ENCODE data around the gene PIKFYVE.
"Not testable (repeated sequence)": the region's sequence is repeated elsewhere in the genome, so short reads cannot be mapped to it uniquely, and the experiment has no call there.

PIKFYVE gene

DNA sequence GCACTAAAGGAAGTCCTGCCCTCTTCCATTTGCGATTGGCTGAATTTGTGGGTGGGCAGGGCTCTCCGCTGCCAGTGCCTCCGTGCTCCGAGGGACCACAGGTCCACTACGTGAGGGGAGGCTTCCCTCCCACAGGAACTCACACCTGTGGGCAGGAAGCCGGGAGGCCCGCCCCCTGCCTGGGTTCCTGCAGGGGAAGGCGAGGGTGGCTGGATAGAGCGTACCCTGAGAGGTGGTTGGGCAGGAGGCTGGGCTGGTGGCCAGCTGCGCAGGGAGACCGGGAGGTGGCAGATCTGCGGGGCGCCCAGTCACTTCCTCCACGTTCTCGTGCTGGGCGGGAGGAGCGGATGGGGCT, 93.6 kb downstream of the PIKFYVE start:
- DNase-seq = no peak

DNA sequence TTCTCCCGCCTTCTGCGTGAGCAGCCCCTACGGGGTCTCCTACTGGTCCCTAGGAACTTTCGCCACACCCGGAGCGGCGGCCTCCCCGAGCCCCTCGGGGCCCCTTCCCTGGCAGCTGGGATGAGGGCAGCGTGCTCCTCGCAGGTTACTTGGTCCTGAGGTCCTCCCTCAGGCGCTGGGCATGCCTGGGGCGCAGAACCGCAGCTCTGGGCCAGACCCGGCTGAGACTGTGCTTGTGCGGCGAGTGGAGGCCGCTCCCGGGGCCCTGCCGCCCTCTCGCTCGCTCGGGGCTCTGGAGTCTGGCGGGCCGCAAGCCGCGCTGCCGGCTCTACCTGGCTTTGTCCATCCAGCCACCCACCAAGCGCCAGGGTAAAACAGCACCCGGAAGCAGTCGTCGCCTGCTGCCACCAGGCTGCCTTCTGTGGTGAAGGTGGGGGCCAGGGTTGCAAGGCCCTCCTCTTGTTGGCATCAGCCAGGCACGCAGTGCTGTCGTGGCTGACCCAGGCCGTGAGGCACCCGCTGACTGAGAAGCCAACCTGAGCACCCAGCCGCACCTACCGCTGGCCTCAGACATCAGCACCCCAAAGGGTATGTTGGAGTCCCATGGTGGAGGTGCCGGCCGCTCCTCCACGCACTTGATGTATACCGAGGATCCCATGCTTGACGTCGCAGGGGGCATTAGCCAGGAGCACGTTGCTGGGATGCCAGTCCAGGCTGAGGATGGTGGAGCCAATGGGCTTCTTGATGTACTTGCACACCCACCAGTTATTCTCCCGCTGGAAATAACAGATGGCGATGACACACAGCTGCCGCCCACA, 94.4 kb downstream of the PIKFYVE start:
- no peak for DNase-seq

DNA sequence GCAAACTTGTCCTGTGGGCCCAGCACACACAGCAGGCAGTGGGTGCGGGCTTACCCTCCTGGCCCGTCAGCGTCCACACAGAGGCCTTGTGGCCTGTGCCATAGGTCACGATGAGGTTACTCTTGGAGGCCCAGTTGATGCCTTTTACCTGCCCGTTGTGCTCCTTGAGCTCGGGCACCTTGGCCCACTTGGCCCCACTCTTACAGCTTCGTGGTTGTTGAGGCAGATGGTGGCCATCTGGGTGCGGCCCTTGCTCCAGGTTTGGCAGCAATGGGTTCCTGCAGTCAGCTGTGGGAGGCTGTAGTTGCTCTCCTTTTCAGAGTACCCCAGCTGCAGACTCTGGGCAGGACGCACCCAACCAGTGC, 95.0 kb downstream of the PIKFYVE start:
- DNase-seq = peak in 1 of 51 donors; percentile 9

DNA sequence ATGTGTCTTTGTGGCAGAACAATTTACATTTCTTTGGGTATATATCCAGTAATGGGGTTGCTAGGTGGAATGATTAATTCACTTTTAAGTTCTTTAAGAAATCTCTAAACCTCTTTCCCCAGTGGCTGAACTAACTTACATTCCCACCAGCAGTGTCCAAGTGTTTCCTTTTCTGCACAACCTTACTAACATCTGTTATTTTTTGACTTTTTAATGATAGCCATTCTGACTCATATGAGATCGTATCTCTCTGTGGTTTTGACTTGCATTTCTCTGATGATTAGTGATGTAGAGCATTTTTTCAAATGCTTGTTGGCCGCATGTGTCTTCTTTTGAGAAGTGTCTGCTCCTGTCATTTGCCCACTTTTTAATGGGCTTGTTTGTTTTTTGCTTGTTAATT, 97.4 kb downstream of the PIKFYVE start:
- DNase-seq = no peak

DNA sequence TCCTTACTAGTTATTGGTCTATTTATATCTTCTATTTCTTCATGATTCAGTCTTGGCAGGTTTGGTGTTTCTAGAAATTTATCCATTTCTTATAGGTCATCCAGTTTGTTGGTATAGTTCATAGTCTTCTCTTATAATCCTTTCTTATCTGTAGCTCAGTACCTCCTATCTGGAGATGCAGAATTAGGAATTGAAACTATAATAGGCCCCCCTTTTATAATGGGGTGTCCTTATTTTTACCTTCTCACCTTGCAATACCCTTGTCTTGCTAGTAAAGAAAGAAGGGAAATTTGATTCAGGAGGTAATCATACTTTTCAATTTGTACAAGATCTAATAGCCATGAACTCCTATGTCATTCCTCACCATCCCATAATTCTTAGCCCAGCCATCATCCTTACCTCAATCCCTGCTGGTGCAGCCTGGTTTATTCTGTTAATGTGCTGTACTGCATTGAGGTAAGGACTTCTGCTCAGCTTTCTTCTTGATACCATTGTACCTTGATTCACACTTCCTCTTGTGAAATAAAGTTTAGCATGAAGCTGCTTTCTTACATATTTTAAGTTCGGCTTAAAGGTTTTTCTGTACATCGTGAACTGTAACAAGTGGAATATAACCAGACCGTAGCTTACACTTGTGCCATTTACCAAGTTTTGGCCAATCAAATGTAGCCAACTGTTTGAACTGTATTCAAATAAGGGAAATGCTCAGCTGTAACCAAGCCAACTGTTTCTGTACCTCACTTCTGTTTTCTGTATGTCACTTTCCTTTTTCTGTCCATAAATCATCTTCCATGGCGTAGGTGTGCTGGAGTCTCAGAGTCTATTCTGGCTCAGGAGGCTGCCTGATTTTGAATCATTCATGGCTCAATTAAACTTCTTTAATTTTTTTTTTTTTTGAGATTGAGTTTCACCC, 100.4 kb downstream of the PIKFYVE start:
- no peak for DNase-seq

DNA sequence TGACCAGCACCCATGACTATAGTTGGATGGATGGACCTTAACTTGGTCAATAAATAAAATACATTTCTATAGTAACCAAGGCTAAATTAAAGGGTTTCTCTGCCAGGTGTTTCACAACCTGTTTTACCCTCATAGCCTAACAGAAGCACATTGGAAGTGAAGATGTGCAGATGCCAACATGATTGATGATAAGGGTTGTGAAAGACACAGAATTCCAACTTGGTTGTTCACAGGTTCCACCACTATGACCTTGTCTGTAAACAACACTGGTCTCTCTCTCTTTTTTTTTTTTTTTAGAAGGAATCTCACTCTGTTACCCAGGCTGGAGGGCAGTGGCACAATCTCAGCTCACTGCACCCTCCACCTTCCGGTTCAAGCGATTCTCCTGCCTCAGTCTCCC, 103.0 kb downstream of the PIKFYVE start:
- no peak for DNase-seq

DNA sequence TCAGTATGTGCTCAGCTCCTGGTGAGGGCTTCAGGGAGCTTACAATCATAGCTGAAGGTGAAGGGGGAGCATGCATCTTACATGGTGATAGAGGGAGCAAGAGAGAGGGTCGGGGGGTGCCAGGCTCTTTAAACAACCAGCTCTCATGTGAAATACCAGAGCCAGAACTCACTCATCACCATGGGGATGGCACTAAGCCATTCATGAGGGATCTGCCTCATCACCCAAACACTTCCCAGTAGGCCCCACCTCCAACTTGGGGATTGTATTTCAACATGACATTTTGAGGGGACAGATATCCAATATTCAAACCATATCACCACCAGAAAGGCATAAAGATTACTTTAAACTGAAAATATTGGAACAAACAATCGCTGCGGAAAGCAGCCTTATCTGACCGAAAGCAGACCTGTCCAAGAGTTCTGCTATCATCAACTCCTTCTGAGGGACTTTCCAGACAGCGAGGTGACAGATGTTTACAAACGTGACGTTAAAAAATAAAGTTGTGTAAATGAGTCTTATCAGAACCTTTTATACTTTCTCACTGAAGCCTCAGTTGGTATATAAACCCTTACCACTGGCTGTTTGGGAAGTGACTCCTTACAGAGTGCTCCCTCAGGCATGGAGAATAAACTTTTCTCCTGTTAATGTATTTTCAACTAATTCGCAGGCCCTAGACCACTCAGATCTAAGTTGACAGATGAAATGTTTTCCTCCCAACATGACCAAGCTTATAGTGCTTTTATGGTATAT, 105.0 kb downstream of the PIKFYVE start:
- no peak for DNase-seq

DNA sequence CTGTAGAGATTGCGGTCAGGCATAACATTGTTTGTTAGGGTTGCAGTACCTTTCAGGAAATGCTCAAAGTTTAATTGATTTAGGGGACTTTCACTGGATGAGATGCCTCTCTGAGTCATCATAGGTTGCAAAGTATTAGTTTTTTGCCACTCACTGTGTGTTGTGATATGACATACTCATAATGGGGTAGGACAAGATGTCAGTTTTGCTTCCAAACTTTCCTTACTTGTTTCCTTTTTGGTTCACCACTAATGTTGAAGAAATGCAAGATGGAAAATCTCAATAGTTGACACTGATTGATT, 105.5 kb downstream of the PIKFYVE start:
- DNase-seq = no peak

DNA sequence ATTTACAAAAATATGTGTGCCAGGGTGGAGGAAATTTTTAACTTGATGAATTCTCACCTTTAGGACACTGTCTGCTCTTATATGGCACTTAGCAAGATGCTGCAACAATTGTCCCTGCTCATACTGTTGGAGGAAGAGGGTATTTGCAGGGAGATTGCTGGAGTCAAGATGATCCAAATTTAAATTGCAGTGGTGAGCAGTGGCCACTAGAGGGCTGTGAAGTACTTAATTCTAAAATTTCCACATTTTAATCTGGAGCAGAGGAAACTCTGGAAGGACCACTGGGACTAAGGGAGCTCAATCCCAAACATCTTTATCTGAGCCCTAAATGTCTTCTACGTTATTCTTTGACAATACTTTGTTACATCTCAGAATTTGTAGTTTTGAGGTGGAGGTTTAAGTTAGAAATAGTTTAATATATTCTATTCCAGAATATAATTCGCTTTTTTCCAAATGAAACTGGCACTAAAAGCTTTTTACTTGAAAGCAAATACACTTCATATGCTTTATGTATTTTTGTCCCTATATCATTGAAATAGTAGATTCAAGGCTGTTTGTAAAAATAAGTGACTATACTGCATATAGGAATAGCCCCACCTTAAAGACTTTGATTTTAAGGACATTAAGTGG, 107.5 kb downstream of the PIKFYVE start:
- peak in 18 of 51 donors; percentile 1 to 49 (median 10) for DNase-seq

DNA sequence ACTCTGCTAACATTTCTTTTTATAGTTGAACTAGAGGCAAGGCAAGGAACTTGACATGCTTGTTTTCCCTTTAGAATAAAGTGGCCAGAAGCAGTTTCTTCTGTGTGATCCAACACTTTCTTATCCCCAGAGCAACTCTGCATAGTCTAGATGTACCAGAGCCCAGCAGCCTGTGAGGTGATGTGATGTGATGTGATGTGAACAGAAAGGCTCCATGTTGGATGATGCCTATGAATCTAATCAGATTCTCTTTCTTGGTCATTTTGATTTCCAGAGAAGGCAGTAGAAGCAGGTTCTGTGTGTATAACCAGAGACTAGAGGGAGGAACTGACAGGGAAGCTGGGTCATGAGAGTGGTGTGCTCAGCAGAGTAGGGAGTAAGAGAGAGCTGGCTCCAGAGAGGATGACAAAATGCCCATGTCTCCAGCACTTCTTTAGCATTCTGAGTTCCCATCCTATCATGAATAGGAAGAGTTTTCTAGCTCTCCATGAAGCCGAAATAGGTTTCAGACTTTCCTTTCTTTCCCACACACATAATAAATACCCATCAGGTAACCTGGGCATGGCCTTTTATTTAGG, 109.5 kb downstream of the PIKFYVE start:
- DNase-seq = no peak

DNA sequence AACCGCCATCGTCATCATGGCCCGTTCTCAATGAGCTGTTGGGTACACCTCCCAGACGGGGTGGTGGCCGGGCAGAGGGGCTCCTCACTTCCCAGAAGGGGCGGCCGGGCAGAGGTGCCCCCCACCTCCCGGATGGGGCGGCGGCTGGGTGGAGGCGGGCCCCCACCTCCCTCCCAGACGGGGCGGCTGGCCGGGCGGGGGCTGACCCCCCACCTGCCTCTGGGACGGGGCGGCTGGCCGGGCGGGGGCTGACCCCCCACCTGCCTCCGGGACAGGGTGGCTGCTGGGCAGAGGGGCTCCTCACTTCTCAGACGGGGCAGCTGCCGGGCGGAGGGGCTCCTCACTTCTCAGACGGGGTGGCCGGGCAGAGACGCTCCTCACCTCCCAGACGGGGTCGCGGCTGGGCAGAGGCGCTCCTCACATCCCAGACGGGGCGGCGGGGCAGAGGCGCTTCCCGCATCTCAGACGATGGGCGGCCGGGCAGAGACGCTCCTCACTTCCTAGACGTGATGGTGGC, 111.3 kb downstream of the PIKFYVE start:
- not testable (repeated sequence) for DNase-seq

DNA sequence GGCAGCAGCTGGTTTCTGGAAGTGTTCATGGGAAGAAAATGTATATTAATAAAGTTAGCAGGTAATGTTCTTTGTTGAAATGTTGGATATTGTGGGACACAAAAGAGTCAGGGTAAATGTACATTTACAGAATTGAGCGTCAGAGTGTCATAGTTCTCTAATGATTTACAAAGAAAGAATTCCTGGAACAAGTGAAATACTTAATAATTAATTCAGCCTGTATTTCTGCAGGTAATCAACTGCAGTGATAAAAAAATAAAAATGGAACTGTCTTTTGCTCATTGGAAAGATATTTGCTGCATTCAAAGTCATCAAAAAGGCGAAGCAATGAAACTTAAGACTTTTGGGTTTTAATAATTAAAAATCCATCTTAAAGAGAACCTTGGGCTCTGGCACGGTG, 113.1 kb downstream of the PIKFYVE start:
- no peak for DNase-seq

DNA sequence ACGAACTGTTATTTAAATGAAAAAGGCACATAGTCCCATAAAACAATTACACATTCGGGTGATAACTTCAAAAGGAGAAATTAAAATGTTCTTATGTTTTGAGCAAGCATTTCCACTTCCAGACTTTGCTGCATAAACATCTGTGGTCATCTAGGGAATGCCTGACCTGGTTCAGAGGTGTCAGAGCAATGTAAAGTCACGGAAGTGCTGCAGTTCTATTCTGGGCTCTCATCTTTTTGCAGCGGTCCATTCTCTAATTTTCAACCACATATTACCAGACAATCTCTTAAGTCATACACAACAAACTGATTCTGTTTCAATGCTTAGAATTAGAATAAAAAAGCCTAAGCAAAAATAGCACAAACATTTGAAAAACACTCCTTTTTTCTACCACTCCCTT, 118.6 kb downstream of the PIKFYVE start:
- no peak for DNase-seq

DNA sequence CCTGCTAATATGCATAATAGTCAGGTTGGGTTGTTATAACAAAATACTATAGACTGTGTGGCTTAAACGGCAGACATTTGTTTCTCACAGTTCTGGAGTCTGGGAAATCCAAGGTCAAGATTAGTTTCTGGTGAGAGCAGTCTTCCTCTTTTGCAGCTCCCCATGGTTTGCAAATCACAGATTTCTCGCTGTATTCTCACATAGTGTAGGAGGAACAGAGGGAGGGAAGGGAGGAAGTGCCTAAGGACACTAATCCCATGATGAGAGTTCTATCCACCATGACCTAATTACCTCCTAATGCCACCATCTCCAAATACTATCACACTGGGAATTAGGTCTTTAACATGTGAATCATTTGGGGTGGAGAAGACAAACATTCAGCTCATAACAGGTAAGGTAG, 120.5 kb downstream of the PIKFYVE start:
- no peak for DNase-seq

DNA sequence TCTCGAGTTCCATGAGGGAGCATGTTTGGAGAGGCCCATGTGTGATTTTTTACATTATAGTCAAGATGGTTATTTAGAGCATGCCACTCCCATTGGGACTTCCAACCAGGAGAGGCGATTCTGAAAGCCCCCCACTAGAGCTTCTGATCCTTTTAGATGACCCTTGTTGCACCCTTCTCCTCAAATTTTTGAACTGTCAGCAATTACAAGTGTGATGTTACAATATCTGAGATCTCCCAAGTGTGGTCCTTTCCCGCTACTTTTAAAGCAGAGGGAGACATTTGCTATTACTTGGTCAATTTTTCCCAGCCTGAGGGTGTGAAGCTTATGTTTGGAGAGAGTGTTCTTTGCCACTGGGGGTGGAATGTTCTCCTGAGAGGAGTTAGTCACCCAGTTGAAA, 123.9 kb downstream of the PIKFYVE start:
- DNase-seq = no peak

DNA sequence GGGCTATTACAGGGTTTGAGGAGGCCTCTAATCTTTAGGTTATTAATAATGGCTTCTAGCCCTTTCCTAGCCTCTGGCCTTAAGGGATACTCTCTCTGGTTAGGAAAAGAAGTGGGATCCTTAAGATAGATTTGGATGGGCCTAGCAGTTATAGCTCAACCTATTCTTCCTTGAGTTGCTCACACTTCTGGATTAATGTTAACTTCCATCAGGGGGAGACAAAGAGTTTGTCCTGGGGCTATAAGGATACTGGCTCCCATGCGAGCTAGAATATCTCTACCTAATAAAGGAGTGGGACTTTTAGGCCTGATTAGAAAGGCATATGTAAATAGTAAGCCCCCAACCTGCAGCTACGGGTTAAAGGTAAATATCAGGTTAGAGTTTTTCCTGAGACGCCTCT, 126.2 kb downstream of the PIKFYVE start:
- DNase-seq = no peak

DNA sequence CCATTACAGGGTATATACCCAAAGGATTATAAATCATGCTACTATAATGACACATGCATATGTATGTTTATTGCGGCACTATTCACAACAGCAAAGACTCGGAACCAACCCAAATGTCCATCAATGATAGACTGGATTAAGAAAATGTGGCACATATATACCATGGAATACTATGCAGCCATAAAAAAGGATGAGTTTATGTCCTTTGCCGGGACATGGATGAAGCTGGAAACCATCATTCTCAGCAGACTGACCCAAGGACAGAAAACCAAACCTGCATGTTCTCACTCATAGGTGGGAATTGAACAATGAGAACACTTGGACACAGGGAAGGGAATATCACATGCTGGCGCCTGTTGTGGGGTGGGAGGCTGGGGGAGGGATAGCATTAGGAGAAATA, 130.7 kb downstream of the PIKFYVE start:
- DNase-seq = not testable (repeated sequence)

DNA sequence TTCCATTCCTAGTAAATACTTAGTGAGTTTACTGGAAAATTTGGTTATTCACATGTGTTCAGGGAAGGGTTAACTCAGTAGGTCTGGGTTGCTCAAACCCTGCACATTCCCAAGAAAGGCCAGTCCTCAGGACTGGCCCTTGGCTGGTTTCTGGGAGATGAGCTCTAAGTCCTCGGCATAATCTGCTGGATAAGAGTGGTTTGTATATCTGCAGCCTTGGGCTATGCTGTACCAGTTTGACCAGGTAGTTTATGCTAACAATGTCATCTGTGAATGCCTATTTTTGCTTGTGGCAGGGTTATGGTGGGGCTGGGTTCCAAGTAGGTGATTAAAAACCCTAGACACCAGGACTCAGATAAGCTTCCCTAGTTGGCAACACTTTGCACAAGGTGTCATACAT, 133.1 kb downstream of the PIKFYVE start:
- no peak for DNase-seq

DNA sequence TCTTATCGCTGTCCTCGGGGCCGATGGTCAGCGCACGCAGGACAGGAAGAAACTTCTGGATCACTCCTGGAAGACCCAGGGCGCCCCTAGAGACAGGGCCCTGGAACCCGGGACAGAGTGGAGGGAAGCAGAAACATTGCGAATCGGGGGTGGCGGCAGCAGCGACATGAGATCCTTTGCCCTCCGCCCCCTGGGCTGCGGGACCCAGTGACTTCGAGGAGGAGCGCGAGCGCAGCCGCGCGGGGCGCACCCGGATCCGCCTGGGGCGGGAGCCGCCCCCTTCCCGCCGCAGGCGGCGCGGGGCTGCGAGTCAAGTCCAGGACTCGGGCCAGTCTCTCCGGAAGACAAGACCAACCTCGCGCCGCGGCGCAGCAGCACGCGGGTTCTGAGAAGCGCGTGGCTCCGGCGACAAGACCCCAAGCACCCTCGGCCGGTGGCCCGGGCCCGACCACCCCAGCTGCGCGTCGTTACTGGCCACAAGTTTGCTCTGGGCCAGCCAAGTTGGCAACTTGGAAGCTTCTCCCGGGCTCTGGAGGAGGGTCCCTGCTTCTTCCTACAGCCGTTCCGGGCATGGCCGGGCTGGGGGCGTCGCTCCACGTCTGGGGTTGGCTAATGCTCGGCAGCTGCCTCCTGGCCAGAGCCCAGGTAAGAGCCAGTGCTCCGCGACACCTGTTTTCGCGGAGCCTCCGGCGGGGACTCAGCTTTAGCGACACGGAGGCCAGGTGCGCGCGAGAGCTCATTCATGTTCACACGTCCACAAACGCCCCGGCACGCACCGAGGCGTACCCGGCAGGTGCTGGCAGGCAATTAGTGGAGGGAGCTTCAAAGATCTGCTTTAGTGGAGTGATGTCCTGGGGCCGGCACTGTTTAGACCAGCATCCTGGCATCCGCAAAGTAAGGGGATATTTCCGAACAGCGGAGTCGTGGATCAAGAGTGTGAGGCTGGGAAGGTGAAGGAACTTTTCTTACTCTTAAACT, 140.7 kb downstream of the PIKFYVE start, which contains the start of gene PTH2R:
Gene PTH2R (plus strand): TSS at position 319 of the 978 bp plus-strand sequence. CDS start 252 bp downstream, at position 571.
- peak in 2 of 51 donors; percentile 1 to 16 for DNase-seq

DNA sequence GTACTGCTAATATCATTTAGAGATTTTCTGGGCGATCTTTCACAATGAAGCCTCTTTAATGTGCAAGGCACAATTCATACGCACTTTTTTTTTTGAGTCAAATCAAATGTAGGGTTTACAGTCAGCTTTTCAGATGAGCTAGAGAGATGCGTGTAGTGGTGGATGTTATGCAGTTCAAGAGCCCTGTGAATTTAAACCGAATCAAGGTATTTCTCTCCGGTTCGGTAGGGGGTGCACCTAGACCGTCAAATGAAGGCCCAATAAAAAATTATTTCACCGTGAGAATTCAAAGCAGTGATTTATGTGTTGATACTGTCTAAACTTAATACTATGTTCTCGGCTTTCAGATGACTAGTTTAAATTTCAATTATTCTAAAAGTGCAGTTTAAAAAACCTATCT, 141.6 kb downstream of the PIKFYVE start:
- DNase-seq = peak in 5 of 51 donors; percentile 2 to 30 (median 3)

Measured in hypothalamus (tissue), 51 donors.